ENCODE measurements around the gene AKR1D1. TPM values are rescaled to one million over a fixed set of nuclear protein-coding genes. Genes with fewer than 3 reads are reported as not detected.

Gene AKR1D1
- total and polyA plus RNA-seq, 2 of the 13 experiments (the other 11 are each of a cell fraction or from before 2014, with no cell fraction given) = 6.9 to 37.0 TPM

- TF ChIP-seq ZSCAN29 (CRISPR knock-in tag; conservative IDR thresholded peaks at IDR 0.05) = peak; percentile 37; the same call in 1 of the 2 replicates
- no peak for TF ChIP-seq MAFG (CRISPR knock-in tag; IDR thresholded peaks at IDR 0.05)
- TF ChIP-seq ZNF703 (CRISPR knock-in tag; IDR thresholded peaks at IDR 0.05; ENCODE audit: borderline replicate concordance) = no peak
- TF ChIP-seq CTCF (CRISPR knock-in tag; IDR thresholded peaks at IDR 0.05) = peak; percentile 56
- TF ChIP-seq MED8 (CRISPR knock-in tag; IDR thresholded peaks at IDR 0.05; ENCODE audit: insufficient replicate concordance) = peak; percentile 20
- peak; percentile 76 for TF ChIP-seq PAXIP1 (CRISPR knock-in tag; conservative IDR thresholded peaks at IDR 0.05)
- no peak for TF ChIP-seq ZNF781 (CRISPR knock-in tag; IDR thresholded peaks at IDR 0.05; ENCODE audit: borderline replicate concordance, not compliant biosample characterization)
- peak; percentile 34; the same call in 1 of the 2 replicates for TF ChIP-seq ZNF746 (CRISPR knock-in tag; IDR thresholded peaks at IDR 0.05)
- TF ChIP-seq SOX5 (CRISPR knock-in tag; IDR thresholded peaks at IDR 0.05; ENCODE audit: borderline replicate concordance) = peak; percentile 78
- TF ChIP-seq NCOR1 (IDR thresholded peaks at IDR 0.05; ENCODE audit: borderline replicate concordance, low read length) = peak; percentile 42; the same call in 1 of the 2 replicates
- TF ChIP-seq ZNF792 (CRISPR knock-in tag; IDR thresholded peaks at IDR 0.05) = 0 out of 2 replicates have a peak, but pooled peaks have one; percentile 4
- peak; percentile 45 to 55; a peak in 3 of 4 replicates for TF ChIP-seq NR2F1 (CRISPR knock-in tag; IDR thresholded peaks at IDR 0.05)
- TF ChIP-seq HDAC1 (CRISPR knock-in tag; IDR thresholded peaks at IDR 0.05) = peak; percentile 76; the same call in 1 of the 2 replicates
- TF ChIP-seq MYPOP (CRISPR knock-in tag; IDR thresholded peaks at IDR 0.05) = peak; percentile 24; the same call in 1 of the 2 replicates
- peak; percentile 65 for TF ChIP-seq ZMYM4 (CRISPR knock-in tag; IDR thresholded peaks at IDR 0.05)
- TF ChIP-seq ZNF543 (CRISPR knock-in tag; IDR thresholded peaks at IDR 0.05) = no peak
- no peak for TF ChIP-seq ZKSCAN1 (IDR thresholded peaks at IDR 0.05; ENCODE audit: low read length)
- peak; percentile 39 for TF ChIP-seq THAP11 (CRISPR knock-in tag; IDR thresholded peaks at IDR 0.05)
- TF ChIP-seq STAG1 (CRISPR knock-in tag; IDR thresholded peaks at IDR 0.05) = peak; percentile 23; the same call in 1 of the 2 replicates
- no peak for TF ChIP-seq SKIL (CRISPR knock-in tag; IDR thresholded peaks at IDR 0.05; ENCODE audit: borderline replicate concordance)
- TF ChIP-seq HES4 (CRISPR knock-in tag; IDR thresholded peaks at IDR 0.05; ENCODE audit: borderline replicate concordance) = no peak
- peak; percentile 37; the same call in 1 of the 2 replicates for TF ChIP-seq ARNTL (CRISPR knock-in tag; IDR thresholded peaks at IDR 0.05)
Measured at GRCh38 chr7:138064856-138065357, 11.4 kb upstream of the AKR1D1 start (continued).

All from HepG2 (cell line).